CD4-positive, CD25-positive, alpha-beta regulatory T cell (primary cell): ENCODE results near the gene DRD1. TPM values are rescaled to one million over a fixed set of nuclear protein-coding genes. Genes with fewer than 3 reads are reported as not detected.
"Not testable (repeated sequence)": the region's sequence is repeated elsewhere in the genome, so short reads cannot be mapped to it uniquely, and the experiment has no call there.

Experiments used
- ATAC-seq, 2 donors: fragments of 150-1000 bp; cut with Tn5 transposase; one replicate each; pipeline ENCODE4 v1.10.0; 2021; ENCODE audit warnings: low read depth in 2 of 2, moderate number of reproducible peaks in 2 of 2, moderate library complexity in 1 of 2
- DNase-seq, 3 donors: peaks; one replicate each; pipeline versions ENCODE4 v3.0.0 to v3.0.0-alpha.2; 2012 to 2022; ENCODE audit warnings: mixed read lengths in 1 of 3
- H3K27ac ChIP-seq: one replicate; pipeline ENCODE4 v1.7.0; 2013; ENCODE audit warnings: mild to moderate bottlenecking, low read length; ENCODE audit not compliant: insufficient read depth, poor library complexity, severe bottlenecking
- H3K27me3 ChIP-seq: one replicate; pipeline ENCODE4 v1.7.0; 2013; ENCODE audit warnings: low read length; ENCODE audit not compliant: control insufficient read depth, insufficient read depth
- H3K36me3 ChIP-seq: one replicate; pipeline ENCODE4 v1.7.0; 2013; ENCODE audit warnings: mild to moderate bottlenecking, low read length, moderate library complexity; ENCODE audit not compliant: control insufficient read depth, insufficient read depth
- H3K4me1 ChIP-seq: 2 replicates; pipeline ENCODE4 v1.7.0; 2013; ENCODE audit warnings: mild to moderate bottlenecking, low read length; ENCODE audit not compliant: insufficient read depth, control insufficient read depth, poor library complexity, severe bottlenecking
- H3K4me3 ChIP-seq: one replicate; pipeline ENCODE4 v1.7.0; 2013; ENCODE audit warnings: low read depth, mild to moderate bottlenecking, low read length, moderate library complexity
- H3K9me3 ChIP-seq, 2 experiments: 1 replicate in 1 of 2; 2 replicates in 1 of 2; pipeline ENCODE4 v1.7.0; 2013; ENCODE audit warnings: low read length in 2 of 2, mild to moderate bottlenecking in 1 of 2, moderate library complexity in 1 of 2; ENCODE audit not compliant: control insufficient read depth in 2 of 2
- H3K27ac Mint-ChIP-seq, 3 donors: one replicate each; pipeline ENCODE4 v1.8.0; 2020 to 2022; ENCODE audit warnings: mild to moderate bottlenecking in 3 of 3, mixed read lengths in 3 of 3, moderate library complexity in 2 of 3
- H3K27me3 Mint-ChIP-seq: one replicate; pipeline ENCODE4 v1.8.0; 2022; ENCODE audit warnings: mild to moderate bottlenecking, mixed read lengths
- H3K36me3 Mint-ChIP-seq: one replicate; pipeline ENCODE4 v1.8.0; 2020; ENCODE audit warnings: mixed read lengths
- H3K4me1 Mint-ChIP-seq, 4 donors: one replicate each; pipeline ENCODE4 v1.8.0; 2020 to 2022; ENCODE audit warnings: mixed read lengths in 4 of 4, mild to moderate bottlenecking in 1 of 4
- H3K4me3 Mint-ChIP-seq, 4 donors: one replicate each; pipeline ENCODE4 v1.8.0; 2020 to 2022; ENCODE audit warnings: mild to moderate bottlenecking in 4 of 4, mixed read lengths in 4 of 4, moderate library complexity in 3 of 4
- H3K9me3 Mint-ChIP-seq, 7 donors: one replicate each; pipeline ENCODE4 v1.8.0; 2020 to 2022; ENCODE audit warnings: mixed read lengths in 7 of 7, mild to moderate bottlenecking in 3 of 7, moderate library complexity in 2 of 7
- polyA plus RNA-seq, 4 donors: library from polyadenylated mRNA; unstranded; fragments of 300-500 nt; fragmentation: Illumina TruSeq; gene quantifications; one replicate each; pipeline ENCODE4 v1.2.3, GENCODE V29; 2021
- total RNA-seq: library from RNA; stranded (reverse); gene quantifications from one replicate; pipeline ENCODE4 v1.2.3, GENCODE V29; 2022

The DRD1 gene
- total and polyA plus RNA-seq, 5 donors from 2014 or later = not detected

DNA sequence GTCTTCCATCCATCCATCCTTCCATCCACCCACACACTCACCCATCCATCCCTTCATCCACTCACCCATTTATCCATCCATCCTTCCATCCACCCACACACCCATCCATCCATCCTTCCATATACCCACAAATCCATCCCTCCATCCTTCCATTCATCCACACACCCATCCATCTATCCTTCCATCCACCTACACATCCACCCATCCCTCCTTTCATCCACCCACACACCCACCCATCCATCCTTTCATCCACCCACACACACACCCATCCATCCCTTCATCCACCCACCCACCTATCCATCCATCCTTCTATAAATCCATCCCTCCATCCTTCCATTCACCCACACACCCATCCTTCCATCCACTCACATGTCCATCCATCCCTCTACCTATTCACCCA, 23.6 kb downstream of the DRD1 start:
- ATAC-seq (no peak), DNase-seq (no peak)
- no peaks in the 10 kb centered on the region for H3K36me3 ChIP-seq
- H3K4me3 ChIP-seq = no peak overlapping the region
- H3K4me1 ChIP-seq = no peaks in the 10 kb centered on the region
- H3K27me3 ChIP-seq = peaks cover 4% of the 10 kb centered on the region
- H3K27ac Mint-ChIP-seq = peak overlapping the region in 1 of 3 donors; percentile 86
- no peaks in the 10 kb centered on the region for H3K36me3 Mint-ChIP-seq
- H3K27ac ChIP-seq = no peak overlapping the region
- peaks cover 29% of the 10 kb centered on the region for H3K27me3 Mint-ChIP-seq
- peaks cover 0 to 1% (median 0%) of the 10 kb centered on the region in 4 donors for H3K4me1 Mint-ChIP-seq
- no peak overlapping the region for H3K4me3 Mint-ChIP-seq
- peaks cover 0 to 5% (median 2%) of the 10 kb centered on the region in 7 donors for H3K9me3 Mint-ChIP-seq
- no peaks in the 10 kb centered on the region for H3K9me3 ChIP-seq

DNA sequence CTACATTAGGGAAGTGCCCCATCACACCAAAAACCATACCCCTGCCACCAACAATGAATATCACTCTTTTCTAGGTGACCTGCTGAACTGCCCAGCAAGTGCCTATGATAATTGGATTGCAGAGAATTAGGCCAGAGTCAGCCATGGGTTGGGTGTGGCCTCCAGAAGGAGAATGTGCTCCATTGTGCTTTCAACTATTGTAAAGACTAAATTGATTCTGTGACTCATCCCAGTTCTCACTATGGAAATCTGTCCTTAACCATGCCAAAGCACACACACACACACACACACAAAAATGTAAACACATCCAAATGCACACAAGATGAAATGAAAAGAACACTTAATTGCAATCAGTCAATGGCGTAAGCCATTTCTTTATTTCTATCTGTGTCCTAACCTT, 25.7 kb downstream of the DRD1 start:
- H3K27me3 ChIP-seq = peaks cover 2% of the 10 kb centered on the region
- H3K9me3 Mint-ChIP-seq = peaks cover 0 to 5% (median 3%) of the 10 kb centered on the region in 7 donors
- no peak overlapping the region for H3K4me3 Mint-ChIP-seq
- peaks cover 22% of the 10 kb centered on the region for H3K27me3 Mint-ChIP-seq
- no peaks in the 10 kb centered on the region for H3K36me3 Mint-ChIP-seq
- no peaks in the 10 kb centered on the region for H3K36me3 ChIP-seq
- no peak overlapping the region for H3K27ac ChIP-seq
- peak overlapping the region in 1 of 3 donors; percentile 24 for H3K27ac Mint-ChIP-seq
- no peak overlapping the region for H3K4me3 ChIP-seq
- H3K4me1 Mint-ChIP-seq = peaks cover 0 to 1% (median 0%) of the 10 kb centered on the region in 4 donors
- DNase-seq (no peak), ATAC-seq (no peak)
- no peaks in the 10 kb centered on the region for H3K4me1 ChIP-seq
- no peaks in the 10 kb centered on the region for H3K9me3 ChIP-seq

DNA sequence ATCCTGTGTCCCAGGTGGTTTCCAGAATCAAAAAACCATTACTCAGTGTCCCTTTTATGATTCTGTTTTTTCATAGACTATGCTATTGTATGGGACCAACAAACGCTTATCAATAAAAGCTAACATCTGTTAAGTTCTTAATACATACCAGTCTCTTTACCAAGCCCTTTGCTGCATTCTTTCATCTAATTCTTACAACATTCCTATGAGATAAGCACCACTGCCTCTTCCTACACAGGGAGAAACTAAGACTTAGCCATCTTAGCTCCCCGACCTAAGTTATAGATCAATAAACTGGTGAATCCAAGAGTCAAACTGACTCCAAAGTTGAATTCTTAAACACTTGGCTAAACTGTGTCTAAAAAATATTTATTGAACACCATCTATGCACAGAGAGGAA, 26.6 kb downstream of the DRD1 start:
- H3K36me3 Mint-ChIP-seq = no peaks in the 10 kb centered on the region
- H3K27ac ChIP-seq = no peak overlapping the region
- ATAC-seq (no peak), DNase-seq (no peak)
- H3K4me3 Mint-ChIP-seq = no peak overlapping the region
- H3K9me3 Mint-ChIP-seq = peaks cover 0 to 5% (median 3%) of the 10 kb centered on the region in 7 donors
- peaks cover 3% of the 10 kb centered on the region for H3K27me3 ChIP-seq
- no peaks in the 10 kb centered on the region for H3K4me1 Mint-ChIP-seq
- H3K4me1 ChIP-seq = no peaks in the 10 kb centered on the region
- no peak overlapping the region for H3K4me3 ChIP-seq
- no peaks in the 10 kb centered on the region for H3K9me3 ChIP-seq
- H3K36me3 ChIP-seq = no peaks in the 10 kb centered on the region
- peaks cover 16% of the 10 kb centered on the region for H3K27me3 Mint-ChIP-seq
- no peak overlapping the region for H3K27ac Mint-ChIP-seq

DNA sequence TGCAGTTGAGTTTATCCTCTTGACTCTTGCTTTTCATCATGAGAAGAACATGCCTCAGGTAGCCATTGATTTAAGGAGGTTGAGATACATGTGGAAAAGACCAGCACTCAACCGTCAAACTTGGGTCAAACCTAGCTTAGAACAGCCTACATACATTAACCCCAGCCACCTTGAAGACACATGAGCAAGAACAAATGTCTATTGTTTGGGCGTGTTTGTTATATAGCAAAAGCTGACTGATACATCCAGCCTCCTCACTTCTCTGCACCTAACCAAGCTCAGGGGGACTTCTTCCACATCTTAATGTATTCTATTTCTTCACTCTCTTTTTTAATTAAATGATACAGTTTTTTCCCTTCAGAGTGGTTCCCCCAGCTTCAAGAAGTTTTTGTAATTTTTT, 28.7 kb downstream of the DRD1 start:
- no peaks in the 10 kb centered on the region for H3K4me1 Mint-ChIP-seq
- H3K36me3 ChIP-seq = no peaks in the 10 kb centered on the region
- ATAC-seq (no peak), DNase-seq (no peak)
- H3K27ac Mint-ChIP-seq = no peak overlapping the region
- no peaks in the 10 kb centered on the region for H3K36me3 Mint-ChIP-seq
- H3K9me3 Mint-ChIP-seq = peaks cover 0 to 5% (median 1%) of the 10 kb centered on the region in 7 donors
- peaks cover 11% of the 10 kb centered on the region for H3K27me3 Mint-ChIP-seq
- peaks cover 3% of the 10 kb centered on the region for H3K27me3 ChIP-seq
- H3K27ac ChIP-seq = no peak overlapping the region
- no peak overlapping the region for H3K4me3 ChIP-seq
- no peak overlapping the region for H3K4me3 Mint-ChIP-seq
- H3K4me1 ChIP-seq = no peaks in the 10 kb centered on the region
- H3K9me3 ChIP-seq = no peaks in the 10 kb centered on the region

DNA sequence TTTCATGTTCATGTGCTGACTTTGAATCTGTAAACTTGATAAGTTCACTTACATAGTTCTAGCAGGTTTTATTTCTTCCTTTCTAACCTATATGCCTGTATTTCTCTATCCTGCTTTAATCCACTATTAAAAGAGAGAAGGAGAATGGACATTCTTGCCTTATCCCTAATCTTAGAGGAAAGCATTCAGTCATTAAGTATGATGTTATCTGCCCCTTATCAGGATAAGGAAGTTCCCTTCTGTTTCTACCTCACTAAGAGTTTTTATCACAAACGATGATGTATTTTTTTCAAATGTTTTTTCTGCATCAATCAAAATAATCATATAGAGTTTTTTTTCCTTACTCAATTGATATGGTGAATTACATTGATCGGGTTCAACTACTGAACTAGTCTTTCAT, 33.1 kb downstream of the DRD1 start:
- Mint-ChIP-seq H3K27me3 (peaks cover 6% of the 10 kb centered on the region), H3K4me1 (no peaks in the 10 kb centered on the region), H3K4me3 (no peak overlapping the region), H3K9me3 (peaks cover 0 to 5% (median 1%) of the 10 kb centered on the region in 7 donors), H3K27ac (no peak overlapping the region), H3K36me3 (no peaks in the 10 kb centered on the region)
- H3K27ac ChIP-seq = no peak overlapping the region
- H3K36me3 ChIP-seq = no peaks in the 10 kb centered on the region
- no peaks in the 10 kb centered on the region for H3K9me3 ChIP-seq
- H3K4me1 ChIP-seq = no peaks in the 10 kb centered on the region
- H3K4me3 ChIP-seq = no peak overlapping the region
- H3K27me3 ChIP-seq = peaks cover 3% of the 10 kb centered on the region
- no peak for ATAC-seq
- no peak for DNase-seq

DNA sequence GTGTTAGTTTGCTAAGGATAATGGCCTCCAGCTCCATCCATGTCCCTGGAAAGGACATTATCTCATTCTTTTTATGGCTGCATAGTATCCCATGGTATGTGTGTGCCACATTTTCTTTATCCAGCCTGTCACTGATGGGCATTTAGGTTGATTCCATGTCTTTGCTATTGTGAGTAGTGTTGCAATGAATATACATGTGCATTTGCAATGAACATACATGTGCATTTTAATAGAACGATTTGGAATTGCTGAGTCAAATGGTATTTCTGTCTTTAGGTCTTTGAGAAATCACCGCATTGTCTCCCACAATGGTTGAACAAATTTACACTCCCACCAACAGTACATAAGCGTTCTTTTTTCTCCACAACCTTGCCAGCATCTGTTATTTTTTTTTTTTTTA, 37.7 kb downstream of the DRD1 start:
- Histone ChIP-seq H3K4me1 (no peaks in the 10 kb centered on the region), H3K27ac (no peak overlapping the region), H3K4me3 (no peak overlapping the region), H3K27me3 (no peaks in the 10 kb centered on the region), H3K9me3 (no peaks in the 10 kb centered on the region), H3K36me3 (no peaks in the 10 kb centered on the region)
- Mint-ChIP-seq H3K27me3 (peaks cover 6% of the 10 kb centered on the region), H3K9me3 (peaks cover 0 to 10% (median 3%) of the 10 kb centered on the region in 7 donors), H3K4me3 (no peak overlapping the region), H3K4me1 (no peaks in the 10 kb centered on the region), H3K36me3 (no peaks in the 10 kb centered on the region), H3K27ac (no peak overlapping the region)
- ATAC-seq (no peak), DNase-seq (no peak)

DNA sequence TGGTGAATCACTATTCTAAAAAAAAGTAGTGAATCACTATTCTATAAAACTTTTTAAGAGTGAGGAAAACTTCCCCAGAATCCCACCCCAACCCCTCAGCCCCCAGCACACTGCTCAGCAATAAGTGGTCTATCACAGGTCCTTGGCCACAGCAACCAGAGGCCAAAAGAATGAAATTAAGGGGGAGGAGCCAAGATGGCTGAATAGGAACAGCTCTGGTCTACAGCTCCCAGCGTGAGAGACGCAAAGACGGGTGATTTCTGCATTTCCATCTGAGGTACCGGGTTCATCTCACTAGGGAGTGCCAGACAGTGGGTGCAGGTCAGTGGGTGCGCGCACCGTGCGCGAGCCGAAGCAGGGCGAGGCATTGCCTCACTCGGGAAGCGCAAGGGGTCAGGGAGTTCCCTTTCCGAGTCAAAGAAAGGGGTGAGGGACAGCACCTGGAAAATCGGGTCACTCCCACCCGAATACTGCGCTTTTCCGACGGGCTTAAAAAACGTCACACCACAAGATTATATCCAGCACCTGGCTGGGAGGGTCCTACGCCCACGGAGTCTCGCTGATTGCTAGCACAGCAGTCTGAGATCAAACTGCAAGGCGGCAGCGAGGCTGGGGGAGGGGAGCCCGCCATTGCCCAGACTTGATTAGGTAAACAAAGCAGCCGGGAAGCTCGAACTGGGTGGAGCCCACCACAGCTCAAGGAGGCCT, 46.2 kb downstream of the DRD1 start:
- not testable (repeated sequence) for H3K4me3 ChIP-seq, ATAC-seq, H3K9me3 Mint-ChIP-seq, H3K27me3 Mint-ChIP-seq, H3K36me3 Mint-ChIP-seq, H3K4me1 Mint-ChIP-seq, H3K27ac ChIP-seq, H3K4me1 ChIP-seq, H3K9me3 ChIP-seq, H3K4me3 Mint-ChIP-seq, H3K27me3 ChIP-seq, H3K27ac Mint-ChIP-seq, H3K36me3 ChIP-seq, DNase-seq

DNA sequence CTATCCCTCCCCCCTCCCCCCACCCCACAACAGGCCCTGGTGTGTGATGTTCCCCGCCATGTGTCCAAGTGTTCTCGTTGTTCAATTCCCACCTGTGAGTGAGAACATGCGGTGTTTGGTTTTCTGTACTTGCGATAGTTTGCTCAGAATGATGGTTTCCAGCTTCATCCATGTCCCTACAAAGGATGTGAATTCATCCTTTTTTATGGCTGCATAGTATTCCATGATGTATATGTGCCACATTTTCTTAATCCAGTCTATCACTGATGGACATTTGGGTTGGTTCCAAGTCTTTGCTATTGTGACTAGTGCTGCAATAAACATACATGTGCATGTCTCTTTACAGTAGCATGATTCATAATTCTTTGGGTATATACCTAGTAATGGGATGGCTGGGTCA, 48.6 kb downstream of the DRD1 start:
- not testable (repeated sequence) for H3K4me1 Mint-ChIP-seq, H3K36me3 ChIP-seq, H3K9me3 Mint-ChIP-seq, H3K4me1 ChIP-seq, H3K4me3 Mint-ChIP-seq, H3K9me3 ChIP-seq, H3K36me3 Mint-ChIP-seq, H3K27ac ChIP-seq, H3K27ac Mint-ChIP-seq, H3K27me3 ChIP-seq, ATAC-seq, H3K4me3 ChIP-seq, DNase-seq
- H3K27me3 Mint-ChIP-seq = peaks cover 11% of the 10 kb centered on the region
